Transverse colon (tissue), 4 donors: Measurements from ENCODE around the gene MBD1.

Experiments used
- CTCF ChIP-seq, 5 experiments: fragments of 200-600 bp in 3 of 5; fragments of 450-650 bp in 2 of 5; sonication (generic) in 3 of 5; IDR thresholded peaks; 1 replicate in 2 of 5; 2 replicates in 3 of 5; pipeline ENCODE4 v1.5.1; 2016 to 2017; ENCODE audit warnings: antibody characterized with exemption in 5 of 5, inconsistent platforms in 3 of 5, mild to moderate bottlenecking in 2 of 5, moderate library complexity in 1 of 5
- EP300 ChIP-seq: sonication (generic); formaldehyde crosslinking; IDR thresholded peaks from one replicate; pipeline ENCODE4 v1.6.1; 2017; ENCODE audit warnings: antibody characterized with exemption, low read depth
- POLR2A ChIP-seq: fragments of 450-650 bp; IDR thresholded peaks from one replicate; pipeline ENCODE4 v1.6.1; 2016; ENCODE audit warnings: antibody characterized with exemption, mild to moderate bottlenecking, moderate library complexity
- POLR2AphosphoS5 ChIP-seq, 3 donors: sonication (generic); formaldehyde crosslinking; IDR thresholded peaks; one replicate each; pipeline ENCODE4 v1.6.1; 2016; ENCODE audit warnings: antibody characterized with exemption in 3 of 3

GRCh38 chr18:50274941-50275340 lies 6.4 kb downstream of the MBD1 start:
- TF ChIP-seq CTCF (IDR thresholded peaks at IDR 0.05) (no peak), POLR2AphosphoS5 (IDR thresholded peaks at IDR 0.05) (no peak), POLR2A (no peak), EP300 (no peak)
